H1 (cell line): ENCODE measurements around the gene POLR2J. TPM values are rescaled to one million over a fixed set of nuclear protein-coding genes. Genes with fewer than 3 reads are reported as not detected.
A peak's percentile ranks its signal among the peaks of the same experiment; 100 is the strongest.

Experiments
- ATF2 ChIP-seq: IDR thresholded peaks from 2 replicates; pipeline ENCODE4 v1.6.1; 2012; ENCODE audit warnings: low read length, inconsistent platforms
- BCL11A ChIP-seq, 2 experiments: IDR thresholded peaks; one replicate each; pipeline ENCODE4 v1.6.1; 2011; ENCODE audit warnings: low read depth in 2 of 2, low read length in 2 of 2, mild to moderate bottlenecking in 2 of 2
- CBX5 ChIP-seq: fragments of 300-800, 300-1000 bp; sonication (generic); IDR thresholded peaks from 2 replicates; pipeline ENCODE4 v1.7.1; 2016; ENCODE audit warnings: antibody characterized with exemption, low read length, low read depth
- CREB1 ChIP-seq: IDR thresholded peaks from 2 replicates; pipeline ENCODE4 v1.6.1; 2012; ENCODE audit warnings: inconsistent platforms
- EGR1 ChIP-seq: IDR thresholded peaks from 2 replicates; pipeline ENCODE4 v1.6.1; 2011; ENCODE audit warnings: low read depth, low read length, borderline replicate concordance
- HDAC6 ChIP-seq: IDR thresholded peaks from one replicate; pipeline ENCODE4 v1.7.1; 2012; ENCODE audit warnings: low read depth, mild to moderate bottlenecking, inconsistent platforms, low read length, moderate library complexity
- JUN ChIP-seq: IDR thresholded peaks from 2 replicates; pipeline ENCODE4 v1.6.1; 2011; ENCODE audit warnings: low read depth, mild to moderate bottlenecking, improper control_type of control experiment, low read length
- KDM1A ChIP-seq: fragments of 200-600, 300-600 bp; sonication (generic); IDR thresholded peaks from 2 replicates; pipeline ENCODE4 v1.7.1; 2016; ENCODE audit warnings: mild to moderate bottlenecking, low read length, borderline replicate concordance
- KDM4A ChIP-seq: IDR thresholded peaks from one replicate; pipeline ENCODE4 v1.7.1; 2012; ENCODE audit warnings: low read depth, mild to moderate bottlenecking, moderate library complexity, low read length, inconsistent platforms; ENCODE audit not compliant: severe bottlenecking
- NRF1 ChIP-seq: IDR thresholded peaks from 2 replicates; pipeline ENCODE4 v1.6.1; 2011; ENCODE audit warnings: mild to moderate bottlenecking, low read depth, low read length, improper control_type of control experiment
- POU5F1 ChIP-seq: IDR thresholded peaks from 2 replicates; pipeline ENCODE4 v1.6.1; 2011; ENCODE audit warnings: low read depth, mild to moderate bottlenecking, low read length, moderate library complexity
- RXRA ChIP-seq: IDR thresholded peaks from 2 replicates; pipeline ENCODE4 v1.6.1; 2011; ENCODE audit warnings: low read depth, mild to moderate bottlenecking, low read length, moderate library complexity; ENCODE audit not compliant: insufficient read depth
- SIN3A ChIP-seq, 2 experiments: IDR thresholded peaks in 1 of 2; conservative IDR thresholded peaks in 1 of 2; 2 replicates each; pipeline ENCODE4 v1.6.1; 2011 to 2012; ENCODE audit warnings: low read length in 2 of 2, improper control_type of control experiment in 1 of 2, low read depth in 1 of 2, mild to moderate bottlenecking in 1 of 2
- SIX5 ChIP-seq: IDR thresholded peaks from 2 replicates; pipeline ENCODE4 v1.6.1; 2011; ENCODE audit warnings: mild to moderate bottlenecking, low read depth, low read length
- SP1 ChIP-seq: IDR thresholded peaks from 2 replicates; pipeline ENCODE4 v1.6.1; 2011; ENCODE audit warnings: low read depth, low read length
- TAF1 ChIP-seq: IDR thresholded peaks from 2 replicates; pipeline ENCODE4 v1.6.1; 2011; ENCODE audit warnings: mild to moderate bottlenecking, low read depth, low read length
- USF2 ChIP-seq: IDR thresholded peaks from 2 replicates; pipeline ENCODE4 v1.6.1; 2011; ENCODE audit warnings: low read length, improper control_type of control experiment
- ZNF274 ChIP-seq: IDR thresholded peaks from 2 replicates; pipeline ENCODE4 v1.7.0; 2012; ENCODE audit warnings: low read length, borderline replicate concordance; ENCODE audit errors: extremely low read depth
- polyA plus RNA-seq, 7 experiments: library from polyadenylated mRNA; depleted of rRNA in 3 of 7; stranded (reverse) in 5 of 7; unstranded in 2 of 7; fragments of >200 nt in 5 of 7; fragments of 200-250 nt in 2 of 7; gene quantifications; 1 replicate in 5 of 7; 2 replicates in 1 of 7; 4 replicates in 1 of 7; pipeline versions ENCODE4 v1.2.1 to v1.2.3, GENCODE V29; 2011 to 2013; ENCODE audit warnings: missing spikeins in 2 of 7, mixed read lengths in 2 of 7
- total RNA-seq: library from RNA; stranded (reverse); fragmentation: NEBNext Ultra II Directional; extraction: Animal tissue kit (Norgen Biotek cat#: 25700); gene quantifications from 2 replicates; pipeline ENCODE4 v1.2.1, GENCODE V29; 2021
- TF ChIP-seq, protein P1 (sequence below): IDR thresholded peaks from 2 replicates; pipeline ENCODE4 v1.6.1; 2012; ENCODE audit warnings: inconsistent platforms
- TF ChIP-seq, protein P2 (sequence below): IDR thresholded peaks from 2 replicates; pipeline ENCODE4 v1.6.1; 2011; ENCODE audit warnings: low read depth, mild to moderate bottlenecking, low read length; ENCODE audit not compliant: insufficient read depth

POLR2J gene
- total and polyA plus RNA-seq, 2 of the 8 experiments (the other 6 are each of a cell fraction or from before 2014, with no cell fraction given): 54.1 to 113 TPM

DNA sequence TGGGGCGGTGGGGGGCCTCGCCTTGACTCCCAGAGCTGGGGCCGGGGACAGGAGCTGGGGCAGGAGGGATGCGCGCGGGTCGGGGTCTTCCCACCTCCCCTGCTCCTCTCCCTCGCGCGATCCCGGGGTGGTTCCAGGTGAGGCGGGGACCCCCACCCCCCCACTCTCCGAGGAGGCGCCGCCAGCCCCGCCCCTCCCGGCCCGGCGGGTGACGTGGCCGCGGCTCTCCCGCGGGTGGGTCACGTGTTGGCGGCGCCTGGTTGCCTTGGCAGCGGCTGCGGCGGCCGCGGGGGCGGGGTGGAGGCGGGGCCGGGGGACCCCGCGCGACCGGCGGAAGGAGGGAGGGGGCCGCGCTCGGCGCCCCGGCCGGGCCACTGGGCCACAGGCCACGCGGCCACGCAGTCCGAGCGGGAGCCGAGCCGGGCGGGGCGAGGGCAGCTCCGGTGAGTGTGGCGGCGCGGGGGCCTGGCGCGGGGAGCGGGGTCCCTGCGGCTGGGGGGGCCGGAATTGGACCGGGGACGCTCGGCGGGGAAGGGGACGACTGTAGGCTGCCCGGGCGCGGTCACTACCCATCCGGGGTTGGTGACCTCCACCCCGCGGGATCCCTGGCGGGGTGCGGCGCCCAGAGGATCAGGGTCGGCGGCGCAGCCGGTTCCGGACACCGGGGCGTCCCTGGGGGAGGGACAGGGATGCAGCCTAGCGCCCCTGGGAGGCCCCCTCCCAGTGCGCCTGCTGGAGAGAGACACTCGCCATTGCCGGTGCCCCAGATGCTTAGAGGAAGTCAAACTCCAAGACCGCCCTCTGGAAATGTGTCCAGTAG, 45.3 kb downstream of the POLR2J start, which contains the start of gene ORAI2 (continued):
- TF ChIP-seq USF2 (peak; percentile 77), SIX5 (no peak), HDAC6 (no peak), NRF1 (no peak), CREB1 (no peak; the same call in 1 of the 2 replicates), JUN (no peak), POU5F1 (no peak), ATF2 (no peak), KDM1A (no peak), SP1 (no peak), RXRA (no peak), BCL11A (IDR thresholded peaks at IDR 0.05; ENCODE audit: low read depth in 2 of 2, low read length in 2 of 2) (no peak), KDM4A (peak; percentile 82), SIN3A (conservative IDR thresholded peaks at IDR 0.05 in 1 of 2, IDR thresholded peaks at IDR 0.05 in 1 of 2; ENCODE audit: low read depth in 1 of 2, low read length in 2 of 2) (0 out of 4 replicates have a peak, but pooled peaks have one; percentile 4 to 44), CBX5 (no peak), ZNF274 (no peak), EGR1 (peak; percentile 78; the same call in 1 of the 2 replicates), TAF1 (0 out of 2 replicates have a peak, but pooled peaks have one; percentile 23)
- TF ChIP-seq, protein P1, sequence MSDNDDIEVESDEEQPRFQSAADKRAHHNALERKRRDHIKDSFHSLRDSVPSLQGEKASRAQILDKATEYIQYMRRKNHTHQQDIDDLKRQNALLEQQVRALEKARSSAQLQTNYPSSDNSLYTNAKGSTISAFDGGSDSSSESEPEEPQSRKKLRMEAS: peak; percentile 56; the same call in 1 of the 2 replicates
- TF ChIP-seq, protein P2, sequence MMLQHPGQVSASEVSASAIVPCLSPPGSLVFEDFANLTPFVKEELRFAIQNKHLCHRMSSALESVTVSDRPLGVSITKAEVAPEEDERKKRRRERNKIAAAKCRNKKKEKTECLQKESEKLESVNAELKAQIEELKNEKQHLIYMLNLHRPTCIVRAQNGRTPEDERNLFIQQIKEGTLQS: peak; percentile 34; the same call in 1 of the 2 replicates
